ENCODE measurements around the gene MYO1E.

The MYO1E gene

GRCh38 chr15:59315914-59316451, 56.7 kb downstream of the MYO1E start:
- DNase-seq (ENCODE audit: low spot score), result no peak

- no peak for DNase-seq (ENCODE audit: low spot score)
Measured at GRCh38 chr15:59313641-59314332, 58.9 kb downstream of the MYO1E start.

GRCh38 chr15:59312205-59312604, 60.5 kb downstream of the MYO1E start:
- no peak for DNase-seq (ENCODE audit: low spot score)

GRCh38 chr15:59311195-59311594, 61.5 kb downstream of the MYO1E start:
- DNase-seq (ENCODE audit: low spot score), result no peak

GRCh38 chr15:59309405-59309804, 63.3 kb downstream of the MYO1E start:
- DNase-seq (ENCODE audit: low spot score), result no peak

GRCh38 chr15:59307165-59307537, 65.5 kb downstream of the MYO1E start:
- no peak for DNase-seq (ENCODE audit: low spot score)

GRCh38 chr15:59306520-59307164, 66.0 kb downstream of the MYO1E start:
- DNase-seq (ENCODE audit: low spot score), result no peak

GRCh38 chr15:59304807-59305206, 67.9 kb downstream of the MYO1E start:
- no peak for DNase-seq (ENCODE audit: low spot score)

GRCh38 chr15:59304034-59304795, 68.5 kb downstream of the MYO1E start:
- DNase-seq (ENCODE audit: low spot score), result no peak

GRCh38 chr15:59303633-59304032, 69.0 kb downstream of the MYO1E start:
- no peak for DNase-seq (ENCODE audit: low spot score)

GRCh38 chr15:59303136-59303535, 69.5 kb downstream of the MYO1E start:
- no peak for DNase-seq (ENCODE audit: low spot score)

GRCh38 chr15:59301527-59301926, 71.1 kb downstream of the MYO1E start:
- DNase-seq (ENCODE audit: low spot score), result no peak

GRCh38 chr15:59300618-59301139, 72.0 kb downstream of the MYO1E start:
- DNase-seq (ENCODE audit: low spot score), result no peak

- DNase-seq (ENCODE audit: low spot score), result no peak
Measured at GRCh38 chr15:59299929-59300617, 72.6 kb downstream of the MYO1E start.

- DNase-seq (ENCODE audit: low spot score), result no peak
Measured at GRCh38 chr15:59298854-59299250, 73.8 kb downstream of the MYO1E start.

- DNase-seq (ENCODE audit: low spot score), result no peak
Measured at GRCh38 chr15:59298225-59298853, 74.3 kb downstream of the MYO1E start.

GRCh38 chr15:59296181-59296617, 76.5 kb downstream of the MYO1E start:
- DNase-seq (ENCODE audit: low spot score), result no peak

- DNase-seq (ENCODE audit: low spot score), result no peak
Measured at GRCh38 chr15:59295261-59296001, 77.2 kb downstream of the MYO1E start.

GRCh38 chr15:59294574-59295260, 78.0 kb downstream of the MYO1E start:
- no peak for DNase-seq (ENCODE audit: low spot score)
